Trophoblast cell (in vitro differentiated cells and primary cell): ENCODE measurements around the gene SRPK2.
"Not testable (repeated sequence)": the region's sequence is repeated elsewhere in the genome, so short reads cannot be mapped to it uniquely, and the experiment has no call there.

ENCODE experiments used
- DNase-seq, 2 donors: peaks; one replicate each; pipeline ENCODE4 v3.0.0-alpha.2; 2016
- H2AFZ ChIP-seq: 2 replicates; pipeline ENCODE4 v1.6.1; 2013; ENCODE audit warnings: low read length, moderate library complexity, mild to moderate bottlenecking; ENCODE audit not compliant: insufficient read depth, poor library complexity
- H2AK5ac ChIP-seq: 2 replicates; pipeline ENCODE4 v1.6.1; 2013; ENCODE audit warnings: mild to moderate bottlenecking, low read length
- H2BK120ac ChIP-seq: 2 replicates; pipeline ENCODE4 v1.6.1; 2013; ENCODE audit warnings: low read length, mild to moderate bottlenecking, moderate library complexity; ENCODE audit not compliant: insufficient read depth, poor library complexity
- H2BK12ac ChIP-seq: 2 replicates; pipeline ENCODE4 v1.6.1; 2013; ENCODE audit warnings: mild to moderate bottlenecking, low read length, moderate library complexity
- H2BK5ac ChIP-seq: 2 replicates; pipeline ENCODE4 v1.6.1; 2013; ENCODE audit warnings: low read length, low read depth, moderate library complexity, mild to moderate bottlenecking; ENCODE audit not compliant: poor library complexity
- H3K14ac ChIP-seq: 2 replicates; pipeline ENCODE4 v1.6.1; 2013; ENCODE audit warnings: mild to moderate bottlenecking, low read length
- H3K18ac ChIP-seq: 2 replicates; pipeline ENCODE4 v1.6.1; 2013; ENCODE audit warnings: mild to moderate bottlenecking, low read length
- H3K23ac ChIP-seq: 2 replicates; pipeline ENCODE4 v1.6.1; 2013; ENCODE audit warnings: low read length
- H3K27ac ChIP-seq: 2 replicates; pipeline ENCODE4 v1.5.1; 2013; ENCODE audit warnings: low read depth, mild to moderate bottlenecking, inconsistent platforms, low read length, moderate library complexity
- H3K27me3 ChIP-seq: 2 replicates; pipeline ENCODE4 v1.6.1; 2013; ENCODE audit warnings: inconsistent platforms, mild to moderate bottlenecking, low read length, moderate library complexity; ENCODE audit not compliant: insufficient read depth
- H3K36me3 ChIP-seq, 2 experiments: 1 replicate in 1 of 2; 2 replicates in 1 of 2; pipeline ENCODE4 v1.6.1; 2013; ENCODE audit warnings: low read length in 2 of 2, mild to moderate bottlenecking in 2 of 2, moderate library complexity in 1 of 2; ENCODE audit not compliant: insufficient read depth in 2 of 2, control insufficient read depth in 1 of 2
- H3K4ac ChIP-seq: 2 replicates; pipeline ENCODE4 v1.6.1; 2013; ENCODE audit warnings: low read depth, mild to moderate bottlenecking, low read length, moderate library complexity
- H3K4me1 ChIP-seq, 2 experiments: 1 replicate in 1 of 2; 2 replicates in 1 of 2; pipeline ENCODE4 v1.6.1; 2013; ENCODE audit warnings: low read length in 2 of 2, mild to moderate bottlenecking in 2 of 2, moderate library complexity in 1 of 2; ENCODE audit not compliant: insufficient read depth in 2 of 2, control insufficient read depth in 1 of 2
- H3K4me2 ChIP-seq: 2 replicates; pipeline ENCODE4 v1.6.1; 2013; ENCODE audit warnings: inconsistent platforms, mild to moderate bottlenecking, low read length, moderate library complexity
- H3K4me3 ChIP-seq: 2 replicates; pipeline ENCODE4 v1.5.1; 2013; ENCODE audit warnings: mild to moderate bottlenecking, low read depth, low read length, inconsistent platforms
- H3K79me1 ChIP-seq: one replicate; pipeline ENCODE4 v1.6.1; 2013; ENCODE audit warnings: low read length
- H3K79me2 ChIP-seq: 2 replicates; pipeline ENCODE4 v1.6.1; 2013; ENCODE audit warnings: low read length, mild to moderate bottlenecking; ENCODE audit not compliant: control insufficient read depth, insufficient read depth, poor library complexity
- H3K9ac ChIP-seq: 2 replicates; pipeline ENCODE4 v1.6.1; 2013; ENCODE audit warnings: mild to moderate bottlenecking, low read length
- H3K9me3 ChIP-seq: 2 replicates; pipeline ENCODE4 v1.6.1; 2013; ENCODE audit warnings: low read depth, mild to moderate bottlenecking, control low read depth, inconsistent platforms, low read length; ENCODE audit not compliant: insufficient read depth
- H4K12ac ChIP-seq: 2 replicates; pipeline ENCODE4 v1.6.1; 2013; ENCODE audit warnings: low read depth, mild to moderate bottlenecking, low read length, moderate library complexity
- H4K8ac ChIP-seq: 2 replicates; pipeline ENCODE4 v1.6.1; 2013; ENCODE audit warnings: low read depth, mild to moderate bottlenecking, low read length, moderate library complexity
- H4K91ac ChIP-seq: one replicate; pipeline ENCODE4 v1.6.1; 2013; ENCODE audit warnings: low read depth, mild to moderate bottlenecking, low read length, moderate library complexity
- WGBS: extraction: QIAGEN DNeasy Blood & Tissue Kit; methylation state at CpG from one replicate; pipeline ENCODE4 v1.1.7; 2013; ENCODE audit warnings: missing lambda C conversion rate; ENCODE audit not compliant: insufficient read length, insufficient coverage; ENCODE audit errors: extremely low coverage; 5-methylcytosine and 5-hydroxymethylcytosine counted together

Gene SRPK2

GRCh38 chr7:105426606-105427146 lies 38.0 kb upstream of the SRPK2 start:
- Histone ChIP-seq H3K27ac (no peak overlapping the region), H2BK12ac (no peak overlapping the region), H3K27me3 (no peaks in the 10 kb centered on the region), H3K36me3 (no peaks in the 10 kb centered on the region), H3K18ac (no peak overlapping the region), H3K4me3 (no peak overlapping the region), H3K79me1 (no peaks in the 10 kb centered on the region), H3K4ac (no peak overlapping the region), H2BK120ac (no peak overlapping the region), H3K4me2 (no peak overlapping the region), H2BK5ac (no peak overlapping the region), H2AK5ac (no peak overlapping the region), H3K4me1 (no peaks in the 10 kb centered on the region), H4K91ac (no peak overlapping the region), H4K8ac (no peak overlapping the region), H4K12ac (no peak overlapping the region), H3K23ac (no peak overlapping the region), H3K9me3 (peaks cover 2% of the 10 kb centered on the region), H3K14ac (no peak overlapping the region), H3K9ac (no peak overlapping the region), H2AFZ (no peak overlapping the region), H3K79me2 (no peaks in the 10 kb centered on the region)
- no peak for DNase-seq
- no CpG with 5 or more reads among the region's 2 CpGs for WGBS

- H3K18ac ChIP-seq = no peak overlapping the region
These were observed 35.3 kb upstream of the SRPK2 start for GRCh38 chr7:105423987-105424386.

GRCh38 chr7:105413887-105414437 lies 25.2 kb upstream of the SRPK2 start:
- no peak overlapping the region for H3K4ac ChIP-seq
- H4K12ac ChIP-seq = no peak overlapping the region
- H3K4me1 ChIP-seq = no peaks in the 10 kb centered on the region
- no peaks in the 10 kb centered on the region for H3K27me3 ChIP-seq
- H3K14ac ChIP-seq = no peak overlapping the region
- no peaks in the 10 kb centered on the region for H3K9me3 ChIP-seq
- no peak overlapping the region for H3K27ac ChIP-seq
- H3K18ac ChIP-seq = no peak overlapping the region
- H2BK120ac ChIP-seq = no peak overlapping the region
- H2BK5ac ChIP-seq = no peak overlapping the region
- H2AK5ac ChIP-seq = no peak overlapping the region
- no peaks in the 10 kb centered on the region for H3K79me1 ChIP-seq
- H2BK12ac ChIP-seq = no peak overlapping the region
- no peak overlapping the region for H4K91ac ChIP-seq
- no peak overlapping the region for H3K4me2 ChIP-seq
- no peak overlapping the region for H3K4me3 ChIP-seq
- H3K36me3 ChIP-seq = no peaks in the 10 kb centered on the region
- WGBS = no CpG with 5 or more reads among the region's 8 CpGs
- no peak overlapping the region for H2AFZ ChIP-seq
- no peaks in the 10 kb centered on the region for H3K79me2 ChIP-seq
- H3K9ac ChIP-seq = no peak overlapping the region
- H4K8ac ChIP-seq = no peak overlapping the region
- H3K23ac ChIP-seq = no peak overlapping the region
- peak in 1 of 2 donors; percentile 10 for DNase-seq

More at GRCh38 chr7:105423987-105424386, 35.3 kb upstream of the SRPK2 start:
- no peak overlapping the region for H2AK5ac ChIP-seq
- no peak overlapping the region for H3K4me3 ChIP-seq
- no peak overlapping the region for H4K8ac ChIP-seq
- H3K79me2 ChIP-seq = no peaks in the 10 kb centered on the region
- no peak overlapping the region for H3K9ac ChIP-seq
- H3K4me2 ChIP-seq = no peak overlapping the region
- H3K9me3 ChIP-seq = peaks cover 4% of the 10 kb centered on the region
- no peak overlapping the region for H2AFZ ChIP-seq
- H3K79me1 ChIP-seq = no peaks in the 10 kb centered on the region
- DNase-seq = no peak
- H3K4me1 ChIP-seq = no peaks in the 10 kb centered on the region
- H3K23ac ChIP-seq = no peak overlapping the region
- no peak overlapping the region for H3K27ac ChIP-seq
- H4K91ac ChIP-seq = no peak overlapping the region
- H3K4ac ChIP-seq = no peak overlapping the region
- no CpG with 5 or more reads among the region's 2 CpGs for WGBS
- H2BK120ac ChIP-seq = no peak overlapping the region
- H2BK5ac ChIP-seq = no peak overlapping the region
- no peaks in the 10 kb centered on the region for H3K36me3 ChIP-seq
- H3K27me3 ChIP-seq = no peaks in the 10 kb centered on the region
- H4K12ac ChIP-seq = no peak overlapping the region
- no peak overlapping the region for H3K14ac ChIP-seq
- H2BK12ac ChIP-seq = no peak overlapping the region

GRCh38 chr7:105410774-105411173 lies 22.1 kb upstream of the SRPK2 start:
- H3K4me1 ChIP-seq, H2AFZ ChIP-seq, H4K91ac ChIP-seq, H3K27me3 ChIP-seq, H3K4me2 ChIP-seq, H3K9ac ChIP-seq, H4K12ac ChIP-seq, H3K4ac ChIP-seq, H3K9me3 ChIP-seq, H3K14ac ChIP-seq, H3K4me3 ChIP-seq, H3K18ac ChIP-seq, H3K79me2 ChIP-seq, H4K8ac ChIP-seq, H2BK120ac ChIP-seq, DNase-seq, H3K23ac ChIP-seq, H3K36me3 ChIP-seq, H2AK5ac ChIP-seq, H2BK5ac ChIP-seq, H2BK12ac ChIP-seq, H3K79me1 ChIP-seq, H3K27ac ChIP-seq: not testable (repeated sequence)
- no CpG with 5 or more reads among the region's 36 CpGs for WGBS
